ENCODE measurements around the gene SMYD3. TPM values are rescaled to one million over a fixed set of nuclear protein-coding genes. Genes with fewer than 3 reads are reported as not detected.
"Not testable (repeated sequence)": the region's sequence is repeated elsewhere in the genome, so short reads cannot be mapped to it uniquely, and the experiment has no call there.

Gene SMYD3
- total RNA-seq, 1 donor from 2014 or later = 27.2 TPM

DNA sequence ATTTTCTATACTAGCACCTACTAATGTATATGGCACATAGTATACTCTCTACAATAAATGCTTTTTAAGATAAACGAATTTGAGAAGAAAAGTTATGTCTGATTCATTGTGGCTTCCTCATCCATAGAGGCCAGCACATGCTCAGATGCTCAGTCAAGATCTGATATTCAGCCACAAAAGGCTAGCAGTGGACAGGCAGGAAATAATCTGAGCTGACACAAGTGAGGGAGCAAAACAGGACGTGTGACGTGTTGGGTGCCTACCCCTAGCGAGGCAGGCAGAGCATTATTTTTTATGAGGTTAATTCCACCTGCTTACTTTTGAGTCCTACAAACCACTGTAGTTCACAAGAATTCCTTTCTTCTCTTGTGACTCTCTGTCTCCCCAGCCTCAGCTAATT is 550.9 kb downstream of the SMYD3 start:
- Histone ChIP-seq H3K4me1 (peaks cover 8% of the 10 kb centered on the region), H3K9me3 (no peaks in the 10 kb centered on the region), H3K27me3 (no peaks in the 10 kb centered on the region), H3K4me3 (no peak overlapping the region), H3K36me3 (no peaks in the 10 kb centered on the region), H3K27ac (no peak overlapping the region)
- DNase-seq = no peak
- no peak for TF ChIP-seq CTCF (IDR thresholded peaks at IDR 0.05)
- intact Hi-C loops (cut with DNase I) = no loop called here
- no peak for ATAC-seq

DNA sequence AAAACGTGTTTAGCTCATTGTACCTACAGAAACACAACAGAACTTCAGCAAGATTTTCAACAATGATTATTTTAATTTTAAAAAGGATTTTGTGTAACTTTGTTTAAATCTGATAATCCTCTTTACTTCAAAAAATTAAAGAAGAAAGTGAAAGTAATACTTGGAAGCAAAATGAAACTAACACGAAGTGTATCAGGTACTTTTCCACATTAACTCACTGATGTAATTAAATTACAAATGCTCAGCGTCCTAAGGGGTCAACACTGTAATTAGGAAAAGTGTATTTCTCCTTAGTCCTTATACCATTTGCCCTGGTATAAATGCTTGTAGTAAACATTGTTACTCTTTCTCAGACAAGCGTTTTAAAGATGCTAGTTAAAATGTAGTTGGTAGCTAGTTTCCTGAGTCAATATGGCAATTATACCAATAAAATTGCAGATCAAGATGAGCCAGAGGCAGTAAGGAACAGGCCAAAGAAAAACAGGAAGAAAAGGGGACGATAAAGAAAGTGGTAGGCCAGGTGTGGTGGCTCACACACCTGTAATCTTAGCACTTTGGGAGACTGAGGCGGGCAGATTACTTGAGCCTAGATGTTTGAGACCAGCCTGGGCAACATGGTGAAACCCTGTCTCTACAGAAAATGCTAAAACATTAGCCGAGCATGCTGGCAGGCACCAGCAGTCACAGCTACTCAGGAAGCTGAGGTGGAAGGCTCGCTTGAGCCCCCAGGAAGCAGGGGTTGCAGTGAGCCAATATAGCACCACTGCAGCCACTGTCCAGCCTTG is 553.0 kb downstream of the SMYD3 start:
- Histone ChIP-seq H3K27ac (peak overlapping the region; percentile 78), H3K4me1 (peaks cover 8% of the 10 kb centered on the region), H3K9me3 (no peaks in the 10 kb centered on the region), H3K27me3 (no peaks in the 10 kb centered on the region), H3K36me3 (no peaks in the 10 kb centered on the region), H3K4me3 (peak overlapping the region; percentile 45)
- intact Hi-C loops (cut with DNase I) = no loop called here
- TF ChIP-seq CTCF (IDR thresholded peaks at IDR 0.05) = no peak
- no peak for DNase-seq
- ATAC-seq = peak; percentile 33

DNA sequence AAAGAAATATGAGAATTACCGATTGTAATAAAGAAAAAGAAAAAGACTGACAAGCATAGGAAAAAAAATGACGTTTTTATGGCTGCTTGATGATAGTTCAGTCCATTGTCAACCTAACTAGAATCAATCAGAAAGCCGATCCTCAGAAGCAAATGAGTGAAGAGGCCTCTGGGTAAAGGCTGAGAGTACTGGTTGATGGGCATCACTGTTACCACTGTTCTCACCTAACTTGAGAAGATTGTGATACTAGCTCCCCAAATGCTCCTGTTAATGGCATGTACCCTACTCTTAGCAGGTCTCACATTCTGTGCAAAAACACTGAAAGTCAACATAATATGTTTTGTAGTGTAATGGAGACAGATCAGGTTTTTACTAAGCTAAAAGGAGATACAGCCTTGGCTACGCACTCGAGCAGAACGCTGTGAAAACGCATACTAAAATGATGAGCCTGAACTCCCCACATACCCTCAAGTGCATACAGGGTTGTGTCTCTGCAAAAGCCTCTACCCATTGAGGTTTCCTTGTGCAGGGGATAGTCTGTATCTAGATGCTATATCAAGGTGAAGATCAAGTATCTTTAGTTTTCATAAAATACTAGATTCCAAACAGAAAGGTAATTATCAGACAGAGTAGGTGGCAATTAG is 554.6 kb downstream of the SMYD3 start:
- Histone ChIP-seq H3K36me3 (no peaks in the 10 kb centered on the region), H3K27me3 (no peaks in the 10 kb centered on the region), H3K4me1 (peaks cover 8% of the 10 kb centered on the region), H3K4me3 (no peak overlapping the region), H3K9me3 (no peaks in the 10 kb centered on the region), H3K27ac (no peak overlapping the region)
- TF ChIP-seq CTCF (IDR thresholded peaks at IDR 0.05) = no peak
- intact Hi-C loops (cut with DNase I) = no loop called here
- ATAC-seq (no peak), DNase-seq (no peak)

GRCh38 chr1:245948786-245949185 is 558.3 kb downstream of the SMYD3 start:
- no peaks in the 10 kb centered on the region for H3K36me3 ChIP-seq
- TF ChIP-seq CTCF (IDR thresholded peaks at IDR 0.05) = no peak
- peak; percentile 34 for ATAC-seq
- no peaks in the 10 kb centered on the region for H3K27me3 ChIP-seq
- no peaks in the 10 kb centered on the region for H3K9me3 ChIP-seq
- no peak overlapping the region for H3K4me3 ChIP-seq
- no peak for DNase-seq
- H3K27ac ChIP-seq = no peak overlapping the region
- no peaks in the 10 kb centered on the region for H3K4me1 ChIP-seq
- intact Hi-C loops (cut with DNase I) = no loop called here

DNA sequence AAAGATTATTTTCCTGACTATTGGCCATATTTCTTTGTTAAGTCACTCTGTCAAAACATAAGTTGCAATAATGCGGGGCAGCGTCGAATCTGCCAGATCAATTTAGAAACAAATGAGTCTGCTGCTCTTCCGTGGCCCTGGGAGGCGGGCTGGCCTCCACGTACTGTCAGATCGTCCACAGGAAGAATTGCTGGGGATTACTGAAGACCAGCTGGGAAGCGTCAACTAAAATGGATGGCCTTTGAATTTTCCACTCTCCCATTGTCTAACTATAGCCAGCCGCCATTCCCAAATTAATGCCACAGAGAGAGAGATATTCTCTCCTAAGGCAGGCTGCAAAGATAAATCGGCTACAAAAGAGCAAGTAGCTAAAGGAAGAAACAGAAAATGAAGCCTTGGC is 560.2 kb downstream of the SMYD3 start:
- peak overlapping the region; percentile 10 for H3K4me3 ChIP-seq
- peak overlapping the region; percentile 8 for H3K27ac ChIP-seq

DNA sequence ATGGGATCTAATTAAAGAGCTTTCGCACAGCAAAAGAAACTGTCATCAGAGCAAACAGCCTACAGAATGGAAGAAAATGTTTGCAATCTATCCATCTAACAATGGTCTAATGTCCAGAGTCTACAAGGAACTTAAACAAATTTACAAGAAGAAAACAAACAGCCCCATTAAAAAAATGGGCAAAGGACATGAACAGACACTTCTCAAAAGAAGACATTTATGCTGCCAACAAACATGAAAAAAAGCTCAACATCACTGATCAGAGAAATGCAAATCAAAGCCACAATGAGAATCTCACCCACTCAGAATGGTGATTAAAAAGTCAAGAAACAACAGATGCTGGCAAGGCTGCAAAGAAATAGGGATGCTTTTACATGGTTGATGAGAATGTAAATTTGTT is 561.9 kb downstream of the SMYD3 start:
- H3K4me3 ChIP-seq; H3K36me3 ChIP-seq; DNase-seq; H3K27me3 ChIP-seq; H3K9me3 ChIP-seq; H3K4me1 ChIP-seq; ATAC-seq; H3K27ac ChIP-seq; intact Hi-C loops (cut with DNase I): not testable (repeated sequence)

More for the DNA sequence above, 560.2 kb downstream of the SMYD3 start:
- Histone ChIP-seq H3K36me3 (no peaks in the 10 kb centered on the region), H3K9me3 (no peaks in the 10 kb centered on the region), H3K27me3 (no peaks in the 10 kb centered on the region), H3K4me1 (no peaks in the 10 kb centered on the region)
- ATAC-seq (peak; percentile 31), DNase-seq (no peak)
- TF ChIP-seq CTCF (IDR thresholded peaks at IDR 0.05) = no peak
- intact Hi-C loops (cut with DNase I) = no loop called here
